GM18909 (cell line): Measurements from ENCODE around the gene CR1.
"Not testable (repeated sequence)": the region's sequence is repeated elsewhere in the genome, so short reads cannot be mapped to it uniquely, and the experiment has no call there.

Experiments used
- ATAC-seq: cut with Tn5 transposase; IDR thresholded peaks from one replicate; pipeline ENCODE4 v1.9.1; 2021; ENCODE audit warnings: mild to moderate bottlenecking; ENCODE audit not compliant: unreplicated experiment, poor library complexity

CR1 gene

DNA sequence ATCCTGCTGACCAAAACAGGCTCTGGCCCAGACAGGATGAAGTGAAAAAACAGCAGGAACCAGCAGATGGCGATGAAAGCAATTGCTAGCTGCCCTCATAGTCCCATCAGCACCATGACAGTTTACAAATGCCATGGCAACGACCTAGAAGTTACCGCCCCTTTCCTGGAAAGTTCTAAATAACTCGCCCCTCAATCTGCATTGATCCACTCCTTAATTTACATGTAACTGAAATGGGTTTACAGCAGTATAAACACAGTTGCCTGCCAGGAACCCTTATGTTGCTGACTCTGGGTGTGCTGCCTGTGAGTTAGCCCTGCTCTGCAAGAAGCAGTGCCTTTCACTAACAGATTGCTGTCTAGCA, 83.5 kb downstream of the CR1 start:
- ATAC-seq = peak; percentile 60

DNA sequence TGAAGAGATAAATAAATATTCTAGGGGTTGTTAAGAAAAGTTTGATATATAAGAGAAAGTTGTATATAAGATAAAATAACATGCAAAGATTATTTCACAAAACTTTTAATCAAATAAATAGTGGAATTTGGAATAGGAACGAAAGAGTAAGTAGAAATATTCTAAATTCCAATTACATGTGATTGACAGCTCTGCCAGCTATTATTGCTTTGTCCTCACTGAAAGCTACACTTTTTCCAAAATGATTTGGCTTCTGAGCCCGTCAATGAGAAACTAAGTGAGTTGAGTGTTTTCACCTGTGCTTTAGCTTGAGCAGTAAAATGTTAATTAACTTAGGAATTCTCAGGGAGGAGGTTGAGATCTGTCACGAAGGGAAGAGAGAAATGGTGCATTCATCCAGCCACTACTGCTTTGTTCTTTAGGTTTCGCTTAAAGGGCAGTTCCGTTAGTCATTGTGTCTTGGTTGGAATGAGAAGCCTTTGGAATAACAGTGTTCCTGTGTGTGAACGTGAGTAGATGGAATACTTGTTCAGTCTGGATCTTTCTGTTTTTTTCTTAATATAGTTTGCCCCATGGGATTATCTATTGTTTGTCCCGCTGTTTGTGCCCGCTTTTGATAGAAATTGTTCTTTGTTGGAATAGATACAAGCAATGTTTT, 85.7 kb downstream of the CR1 start:
- ATAC-seq = no peak

DNA sequence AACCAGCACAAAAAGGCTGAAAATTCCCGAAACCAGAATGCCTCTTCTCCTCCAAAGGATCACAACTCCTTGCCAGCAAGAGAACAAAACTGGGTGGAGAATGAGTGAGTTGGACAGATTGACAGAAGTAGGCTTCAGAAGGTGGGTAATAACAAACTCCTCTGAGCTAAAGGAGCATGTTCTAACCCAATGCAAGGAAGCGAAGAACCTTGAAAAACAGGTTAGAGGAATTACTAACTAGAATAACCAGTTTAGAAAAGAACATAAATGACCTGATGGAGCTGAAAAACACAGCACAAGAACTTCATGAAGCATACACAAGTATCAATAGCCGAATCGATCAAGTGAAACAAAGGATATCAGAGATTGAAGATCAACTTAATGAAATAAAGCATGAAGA, 93.5 kb downstream of the CR1 start:
- not testable (repeated sequence) for ATAC-seq

DNA sequence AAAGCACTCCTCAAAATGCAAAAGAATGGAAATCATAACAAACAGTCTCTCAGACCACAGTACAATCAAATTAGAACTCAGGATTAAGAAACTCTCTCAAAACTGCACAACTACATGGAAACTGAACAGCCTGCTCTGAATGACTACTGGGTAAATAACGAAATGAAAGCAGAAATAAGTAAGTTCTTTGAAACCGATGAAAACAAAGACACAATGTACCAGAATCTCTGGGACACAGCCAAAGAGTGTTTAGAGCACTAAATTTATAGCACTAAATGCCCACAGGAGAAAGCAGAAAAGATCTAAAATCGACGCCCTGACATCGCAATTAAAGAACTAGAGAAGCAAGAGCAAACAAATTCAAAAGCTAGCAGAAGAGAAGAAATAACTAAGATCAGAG, 95.2 kb downstream of the CR1 start:
- not testable (repeated sequence) for ATAC-seq

DNA sequence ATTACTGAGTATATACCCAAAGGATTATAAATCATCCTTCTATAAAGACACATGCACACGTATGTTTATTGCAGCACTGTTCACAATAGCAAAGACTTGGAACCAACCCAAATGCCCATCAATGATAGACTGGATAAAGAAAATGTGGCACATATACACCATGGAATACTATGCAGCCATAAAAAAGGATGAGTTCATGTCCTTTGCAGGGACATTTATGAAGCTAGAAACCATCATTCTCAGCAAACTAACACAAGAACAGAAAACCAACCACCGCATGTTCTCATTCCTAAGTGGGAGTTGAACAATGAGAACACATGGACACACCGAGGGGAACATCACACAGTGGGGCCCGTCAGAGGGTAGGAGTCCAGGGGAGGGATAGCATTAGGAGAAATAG, 98.1 kb downstream of the CR1 start:
- not testable (repeated sequence) for ATAC-seq

DNA sequence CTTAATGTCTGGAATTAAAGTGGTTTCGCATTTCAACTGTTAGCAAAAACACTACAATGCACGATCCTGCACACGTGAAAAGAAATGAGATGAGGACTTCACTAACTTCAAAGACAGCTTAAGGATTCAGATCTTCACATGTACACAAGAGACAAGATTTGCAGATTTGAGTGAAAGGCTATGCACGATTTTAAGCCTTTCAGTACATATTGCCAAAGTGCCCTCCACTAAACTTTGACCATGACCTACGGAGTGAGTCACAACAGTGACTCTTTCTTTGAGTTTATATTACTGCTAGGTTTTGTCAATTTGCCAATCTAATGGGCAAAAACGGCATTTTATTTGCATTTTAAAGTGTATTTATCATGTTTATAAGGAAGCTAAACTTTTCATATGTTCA, 107.8 kb downstream of the CR1 start:
- ATAC-seq = no peak

DNA sequence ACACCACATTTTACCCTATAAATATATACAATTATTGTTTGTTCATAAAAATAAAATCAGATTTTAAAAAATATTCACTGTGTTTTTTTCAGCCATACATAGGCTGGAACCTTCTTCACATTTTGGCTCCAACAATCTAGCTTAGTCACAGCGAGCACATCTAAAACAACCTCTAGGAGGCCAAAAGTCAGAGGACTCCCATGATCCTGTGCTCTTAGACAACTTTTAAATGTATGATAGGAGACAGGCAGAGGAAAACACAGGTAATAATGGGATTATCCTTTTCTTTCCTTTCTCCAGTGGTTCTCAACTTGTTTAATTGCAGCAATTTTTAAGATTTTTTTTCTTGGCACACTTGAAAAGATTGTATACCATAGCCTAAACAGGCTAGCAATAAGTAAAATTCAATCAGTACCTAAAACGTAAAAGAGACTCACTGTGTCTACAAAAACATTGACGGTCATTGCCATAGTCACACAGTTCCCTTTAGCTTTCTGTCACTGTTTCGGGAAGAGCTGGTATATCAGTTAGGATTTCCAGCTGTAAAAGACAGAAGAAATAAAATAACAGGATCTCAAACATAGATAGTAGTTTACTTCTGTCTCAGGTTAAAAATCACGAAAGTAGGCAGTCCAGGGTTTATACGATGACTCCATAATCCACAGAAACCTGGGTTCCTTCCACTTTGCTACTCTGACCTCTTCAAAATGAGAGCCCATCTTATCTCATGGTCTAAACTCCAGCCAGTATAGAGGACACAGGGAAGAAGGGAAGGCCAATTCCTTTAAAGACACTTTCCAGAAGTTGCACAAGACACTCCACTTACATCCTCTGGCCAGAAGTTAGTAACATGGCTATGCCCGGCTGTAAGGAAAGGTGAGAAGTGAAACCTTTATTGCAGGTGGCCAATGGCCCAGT, 109.7 kb downstream of the CR1 start:
- no peak for ATAC-seq

DNA sequence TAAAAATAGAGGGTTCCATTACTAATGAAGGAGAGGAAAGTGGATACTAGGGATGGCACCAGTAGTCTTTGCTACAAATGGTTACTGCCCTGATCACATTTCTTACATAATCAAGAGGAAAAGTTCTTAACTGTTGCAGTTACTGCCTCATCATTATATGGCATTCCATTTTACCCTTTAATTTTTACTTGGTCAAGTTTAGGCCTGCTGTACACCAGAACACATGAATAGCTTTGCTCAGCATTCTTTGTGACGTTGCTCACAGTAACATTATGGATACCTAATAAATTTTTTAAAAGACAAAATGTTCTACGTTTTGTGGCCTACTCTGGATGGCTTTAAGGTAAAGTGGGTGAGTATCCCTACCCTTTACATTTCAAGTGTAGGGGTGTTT, 110.4 kb downstream of the CR1 start:
- ATAC-seq = no peak

DNA sequence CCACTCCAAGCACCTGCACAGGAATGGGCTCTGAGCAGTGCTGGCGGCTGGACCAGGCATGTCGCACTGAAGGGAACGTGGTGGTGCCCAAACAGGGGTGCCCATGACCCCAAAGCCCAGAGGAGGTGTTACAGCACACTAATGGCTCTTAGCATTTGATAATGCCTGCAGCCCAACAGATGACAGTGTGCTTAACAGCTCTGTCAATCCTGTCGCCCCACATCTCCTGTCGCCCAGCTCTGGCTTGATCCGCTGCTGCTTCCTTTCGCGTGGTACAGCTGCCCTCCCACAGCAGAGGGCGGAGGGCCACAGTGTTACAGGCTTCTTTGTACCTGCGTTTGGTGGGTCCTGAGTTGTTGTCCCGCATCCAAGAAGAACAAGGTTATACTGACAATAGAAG, 116.8 kb downstream of the CR1 start:
- no peak for ATAC-seq

DNA sequence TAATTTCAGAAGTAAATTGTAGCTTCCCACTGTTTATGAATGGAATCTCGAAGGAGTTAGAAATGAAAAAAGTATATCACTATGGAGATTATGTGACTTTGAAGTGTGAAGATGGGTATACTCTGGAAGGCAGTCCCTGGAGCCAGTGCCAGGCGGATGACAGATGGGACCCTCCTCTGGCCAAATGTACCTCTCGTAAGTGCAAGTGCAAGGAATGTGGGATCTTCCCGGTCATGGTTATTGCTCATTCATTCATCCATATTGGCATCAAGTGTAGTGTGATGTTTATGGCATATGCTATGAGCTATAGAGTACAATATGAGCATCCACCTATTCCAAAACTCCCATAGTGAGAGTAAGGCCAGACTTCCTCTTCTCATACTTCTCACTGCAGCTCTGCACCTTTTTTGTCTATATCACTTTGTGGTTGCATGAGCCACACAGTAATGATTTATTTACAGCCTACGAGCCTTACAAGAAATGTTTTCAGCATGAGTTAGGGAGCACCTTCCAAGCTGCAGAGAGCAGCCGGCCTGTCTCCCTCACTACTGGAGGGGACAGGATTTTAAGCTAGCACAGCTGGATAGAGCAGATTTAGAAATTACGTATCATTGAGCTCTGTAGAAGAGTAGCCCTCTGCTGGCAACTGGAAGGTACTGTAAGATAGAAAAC, 124.0 kb downstream of the CR1 start:
- peak; percentile 90 for ATAC-seq

DNA sequence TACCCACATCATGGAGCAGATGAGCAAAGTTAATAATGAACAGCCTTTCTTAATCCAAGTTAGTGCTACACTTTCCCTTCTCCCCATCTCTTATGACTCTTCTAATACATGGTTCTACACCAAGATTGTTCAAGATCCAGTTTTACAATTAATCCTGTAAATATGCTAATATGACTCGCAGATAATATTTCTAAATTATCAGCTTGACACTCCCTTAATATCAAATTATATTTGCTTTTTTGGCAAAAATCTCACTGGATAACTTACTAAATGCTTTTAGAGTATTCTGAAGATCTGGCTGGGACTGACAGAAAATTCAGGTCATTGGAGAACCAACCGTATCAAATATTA, 124.6 kb downstream of the CR1 start:
- ATAC-seq = no peak

DNA sequence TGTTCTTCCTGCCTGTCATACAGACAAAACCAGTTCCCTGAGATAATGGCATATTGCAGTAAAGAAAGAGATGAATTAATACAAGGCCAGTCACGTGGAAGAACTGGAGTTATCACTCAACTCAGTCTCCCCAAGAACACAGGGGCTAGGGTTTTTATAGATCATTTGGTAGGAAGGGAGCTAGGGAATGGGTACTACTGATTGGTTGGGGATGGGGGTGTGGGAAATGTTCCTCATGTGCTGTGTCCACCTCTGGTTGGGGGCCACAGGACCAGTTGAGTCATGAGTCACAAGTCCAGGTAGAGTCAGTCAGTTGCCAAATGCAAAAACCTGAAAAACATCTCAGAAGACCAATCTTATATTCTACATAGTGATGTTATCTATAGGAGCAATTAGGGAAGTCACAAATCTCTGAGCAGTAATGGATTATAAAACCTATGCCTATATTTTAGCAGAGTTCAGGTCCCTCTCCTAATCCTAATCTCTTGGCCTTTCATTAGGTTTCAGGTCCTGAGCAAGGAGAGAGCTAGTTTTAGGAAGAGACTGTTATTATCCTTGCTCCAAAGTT, 129.6 kb downstream of the CR1 start:
- ATAC-seq = not testable (repeated sequence)

DNA sequence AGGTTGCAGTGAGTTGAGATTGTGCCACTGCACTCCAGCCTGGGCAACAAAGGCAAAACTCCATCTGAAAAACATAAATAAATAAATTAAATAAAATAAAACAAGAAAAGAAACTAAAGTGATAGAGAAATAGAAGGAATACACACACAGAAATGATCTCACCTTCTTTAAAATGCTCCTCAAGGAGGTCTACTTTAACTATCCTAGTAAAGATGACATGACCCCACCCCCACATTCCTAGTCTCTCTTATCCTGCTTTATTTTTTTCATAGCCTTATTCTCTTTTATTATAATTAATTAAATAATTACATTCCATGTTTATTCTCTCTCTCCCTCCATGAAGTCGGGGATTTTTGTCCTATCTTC, 131.0 kb downstream of the CR1 start:
- ATAC-seq = no peak

DNA sequence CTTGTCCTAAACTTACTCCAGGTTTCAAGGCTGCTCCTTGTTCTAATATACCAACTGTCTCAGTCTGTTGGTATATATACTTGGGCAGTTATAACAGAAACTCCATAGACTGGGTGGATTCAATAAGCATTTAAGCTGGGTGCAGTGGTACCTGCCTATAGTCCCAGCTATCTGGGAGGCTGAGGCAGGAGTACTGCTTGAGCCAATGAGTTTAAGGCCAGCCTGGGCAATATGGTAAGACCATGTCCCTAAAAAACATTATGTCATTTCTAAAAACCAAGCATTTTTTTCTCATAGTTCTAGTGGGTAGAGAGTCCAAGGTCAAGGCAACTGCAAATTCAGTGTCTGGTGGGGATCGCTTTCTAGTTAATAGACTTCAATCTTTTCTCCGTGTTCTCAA, 131.5 kb downstream of the CR1 start:
- no peak for ATAC-seq

DNA sequence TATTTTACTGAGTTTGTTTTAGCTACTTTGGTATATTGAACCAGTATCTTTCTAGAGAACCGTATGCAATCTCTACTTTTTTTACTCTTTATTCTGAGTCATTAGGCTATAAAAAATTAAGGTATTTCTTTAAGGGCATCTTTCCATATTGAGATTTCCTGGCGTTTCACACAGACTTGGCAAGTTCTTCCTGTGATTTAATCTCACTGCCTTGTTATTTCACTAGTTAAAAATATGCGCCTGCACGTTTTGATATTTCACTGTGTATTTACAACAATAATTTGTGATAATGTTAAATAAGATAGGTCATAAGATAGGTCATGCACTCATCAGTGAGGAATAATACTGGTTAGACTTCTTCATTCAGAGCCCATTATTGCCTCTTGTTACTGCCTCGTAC, 132.8 kb downstream of the CR1 start:
- ATAC-seq = no peak

DNA sequence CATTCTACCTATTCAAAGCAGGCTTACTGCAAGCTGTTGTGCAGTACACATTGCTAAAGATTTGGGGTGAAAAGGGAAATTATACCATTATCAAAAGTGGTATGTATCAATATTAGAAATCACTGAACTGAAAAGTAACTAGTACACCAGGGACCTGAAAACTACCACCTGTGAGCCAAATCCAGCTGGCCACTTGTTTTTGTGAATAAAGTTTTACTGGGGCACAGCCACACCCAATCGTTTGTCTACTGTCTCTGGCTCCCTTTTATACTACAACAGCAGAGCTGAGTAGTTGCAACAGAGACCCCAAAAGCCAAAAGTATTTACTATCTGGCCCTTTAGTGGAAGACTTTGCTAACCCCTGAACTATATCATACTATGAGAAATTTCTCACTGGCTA, 135.2 kb downstream of the CR1 start:
- ATAC-seq = no peak

DNA sequence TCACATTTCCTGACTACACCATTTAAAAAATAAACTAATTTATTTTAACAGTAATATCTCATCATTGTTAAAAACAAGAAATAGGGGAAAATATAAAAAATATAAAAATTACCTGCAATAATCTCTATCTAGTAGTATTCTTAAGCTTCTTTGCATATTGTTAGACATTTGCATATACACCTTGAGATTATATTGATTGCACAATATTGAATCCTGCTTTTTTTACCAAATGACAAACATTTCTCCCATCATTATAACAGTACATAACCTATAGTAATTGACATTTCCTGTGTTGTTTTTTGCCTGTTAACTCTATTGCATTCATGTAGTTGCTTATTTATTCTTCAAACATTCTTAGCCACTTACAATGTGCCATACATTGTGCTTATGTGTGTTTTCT, 137.3 kb downstream of the CR1 start:
- ATAC-seq = no peak

DNA sequence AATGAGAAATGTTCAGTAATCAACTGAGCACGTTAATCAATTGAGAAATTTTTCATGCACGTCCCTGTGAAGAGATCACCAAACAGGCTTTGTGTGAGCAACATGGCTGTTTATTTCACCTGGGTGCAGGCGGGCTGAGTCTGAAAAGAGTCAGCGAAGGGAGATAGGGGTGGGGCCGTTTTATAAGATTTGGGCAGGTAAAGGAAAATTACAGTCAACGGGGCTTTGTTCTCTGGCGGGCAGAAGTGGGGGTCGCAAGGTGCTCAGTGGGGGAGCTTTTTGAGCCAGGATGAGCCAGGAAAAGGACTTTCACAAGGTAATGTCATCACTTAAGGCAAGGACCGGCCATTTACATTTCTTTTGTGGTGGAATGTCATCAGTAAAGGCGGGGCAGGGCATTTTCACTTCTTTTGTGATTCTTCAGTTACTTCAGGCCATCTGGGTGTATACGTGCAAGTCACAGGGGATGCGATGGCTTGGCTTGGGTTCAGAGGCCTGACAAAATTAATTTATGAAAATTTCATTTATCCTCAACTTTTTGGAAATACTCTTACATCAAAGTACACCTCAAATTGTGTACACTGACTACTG, 137.8 kb downstream of the CR1 start:
- ATAC-seq = not testable (repeated sequence)

DNA sequence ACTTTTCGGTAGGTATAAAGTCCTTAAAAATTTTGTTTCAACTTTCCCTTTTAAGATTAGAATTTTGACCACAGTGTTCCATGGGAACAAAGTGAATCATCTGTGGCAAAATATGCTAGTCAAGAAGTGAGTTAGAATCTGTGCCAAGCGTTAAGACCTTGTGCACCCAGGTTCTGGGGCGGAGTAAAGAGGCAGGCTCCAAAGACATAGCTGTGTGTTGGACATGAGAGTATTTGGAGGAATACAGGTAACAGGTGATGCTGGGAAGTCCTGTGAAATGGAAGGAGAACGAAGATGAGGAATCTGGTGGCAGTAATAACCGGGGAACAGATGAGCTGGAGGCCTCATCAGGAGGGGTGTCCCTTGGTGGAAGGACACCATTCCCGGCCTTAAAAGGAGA, 138.3 kb downstream of the CR1 start:
- ATAC-seq = not testable (repeated sequence)

DNA sequence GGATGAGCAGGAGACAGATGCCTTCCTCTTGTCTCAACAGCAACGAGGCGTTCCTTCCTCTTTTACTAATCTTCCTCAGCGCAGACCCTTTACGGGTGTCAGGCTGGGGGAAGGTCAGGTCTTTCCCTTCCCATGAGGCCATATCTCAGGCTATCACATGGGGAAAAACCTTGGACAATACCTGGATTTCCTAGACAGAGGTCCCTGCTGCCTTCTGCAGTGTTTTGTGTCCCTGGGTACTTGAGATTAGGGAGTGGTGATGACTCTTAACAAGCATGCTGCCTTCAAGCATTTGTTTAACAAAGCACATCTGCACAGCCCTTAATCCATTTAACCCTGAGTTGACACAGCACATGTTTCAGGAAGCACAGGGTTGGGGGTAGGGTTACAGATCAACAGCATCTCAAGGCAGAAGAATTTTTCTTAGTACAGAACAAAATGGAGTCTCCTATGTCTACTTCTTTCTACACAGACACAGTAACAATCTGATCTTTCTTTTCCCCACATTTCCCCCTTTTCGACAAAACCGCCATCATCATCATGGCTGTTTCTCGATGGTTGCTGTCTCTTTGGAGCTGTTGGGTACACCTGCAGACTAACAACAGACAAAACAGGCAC, 139.7 kb downstream of the CR1 start:
- not testable (repeated sequence) for ATAC-seq
